Measurements from ENCODE around the gene TLR3.

GRCh38 chr4:186078981-186079638 is 10.2 kb downstream of the TLR3 start:
- no peak for TF ChIP-seq CTCF (IDR thresholded peaks at IDR 0.05 in 4 of 5, conservative IDR thresholded peaks at IDR 0.05 in 1 of 5)
- no peak for TF ChIP-seq POLR2A (IDR thresholded peaks at IDR 0.05)

Data from gastrocnemius medialis (tissue), 4 donors.